ENCODE measurements around the gene REC8. TPM values are rescaled to one million over a fixed set of nuclear protein-coding genes. Genes with fewer than 3 reads are reported as not detected.
"Not testable (repeated sequence)": the region's sequence is repeated elsewhere in the genome, so short reads cannot be mapped to it uniquely, and the experiment has no call there.

The REC8 gene
- total RNA-seq, 1 experiment from 2014 or later: 0.54 TPM

DNA sequence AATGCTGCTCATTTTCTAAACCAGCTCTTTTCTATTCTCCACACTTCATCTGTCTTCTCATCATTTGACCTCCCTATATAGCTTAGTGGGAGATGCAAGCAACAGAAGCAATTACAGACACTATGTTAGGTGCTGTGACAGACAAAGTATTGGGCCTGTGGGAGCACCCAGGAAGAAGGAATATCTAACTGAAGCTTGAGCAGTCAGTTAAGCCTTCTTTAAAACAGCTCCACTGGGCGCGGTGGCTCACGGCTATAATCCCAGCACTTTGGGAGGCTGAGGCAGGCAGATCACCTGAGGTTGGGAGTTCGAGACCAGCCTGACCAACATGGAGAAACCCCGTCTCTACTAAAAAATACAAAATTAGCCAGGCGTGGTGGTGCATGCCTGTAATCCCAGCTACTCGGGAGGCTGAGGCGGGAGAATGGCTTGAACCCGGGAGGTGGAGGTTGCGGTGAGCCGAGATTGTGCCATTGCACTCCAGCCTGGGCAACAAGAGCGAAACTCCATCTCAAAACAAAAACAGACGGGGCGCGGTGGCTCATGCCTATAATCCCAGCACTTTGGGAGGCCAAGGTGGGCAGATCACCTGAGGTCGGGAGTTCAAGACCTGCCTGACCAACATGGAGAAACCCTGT, 31.5 kb downstream of the REC8 start:
- DNase-seq (ENCODE audit: low spot score): not testable (repeated sequence)

DNA sequence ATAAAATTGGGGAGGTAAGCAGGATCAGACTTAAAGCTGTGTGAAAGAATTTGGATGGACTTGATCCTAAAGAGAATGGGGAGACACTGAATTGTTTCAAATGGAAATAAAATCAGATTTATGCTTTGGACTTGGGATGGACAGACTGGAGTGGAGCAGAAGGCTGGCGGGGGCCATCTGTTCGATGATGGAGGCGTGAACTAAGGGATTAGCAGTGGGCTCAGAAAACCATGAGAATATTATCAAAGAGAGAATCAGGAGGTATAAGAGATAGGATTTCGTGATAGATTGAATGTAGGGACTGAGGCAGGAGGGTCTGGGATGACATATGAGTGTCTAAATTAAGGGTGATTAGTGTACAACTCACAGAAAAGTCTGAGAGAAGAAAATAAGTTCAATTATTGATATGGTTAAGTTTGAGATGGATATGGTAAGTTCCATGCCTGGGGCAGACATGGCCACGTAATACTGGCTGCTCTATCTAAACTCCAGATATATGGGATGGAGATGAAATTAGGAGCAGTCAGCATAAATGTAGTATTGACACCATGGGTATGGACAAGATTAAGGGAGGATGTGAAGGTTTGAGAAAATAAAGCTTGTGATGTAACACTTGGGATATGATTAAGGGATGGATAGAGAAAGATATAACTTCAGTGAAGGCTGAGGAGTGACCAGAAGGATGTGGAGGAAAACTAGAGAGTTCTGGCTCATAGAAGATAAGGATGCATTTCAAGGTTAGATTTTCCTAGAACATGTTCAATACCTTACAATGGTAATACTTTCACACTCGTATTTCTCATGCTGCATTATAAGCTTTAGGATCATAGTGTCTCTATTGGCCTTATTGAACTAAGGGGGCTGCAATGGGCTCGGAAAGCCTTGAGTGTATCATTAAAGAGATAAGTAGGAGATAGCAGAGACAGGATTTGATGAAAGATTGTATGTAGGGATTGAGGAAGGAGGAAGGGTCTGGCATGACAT, 32.6 kb downstream of the REC8 start:
- no peak for DNase-seq (ENCODE audit: low spot score)

DNA sequence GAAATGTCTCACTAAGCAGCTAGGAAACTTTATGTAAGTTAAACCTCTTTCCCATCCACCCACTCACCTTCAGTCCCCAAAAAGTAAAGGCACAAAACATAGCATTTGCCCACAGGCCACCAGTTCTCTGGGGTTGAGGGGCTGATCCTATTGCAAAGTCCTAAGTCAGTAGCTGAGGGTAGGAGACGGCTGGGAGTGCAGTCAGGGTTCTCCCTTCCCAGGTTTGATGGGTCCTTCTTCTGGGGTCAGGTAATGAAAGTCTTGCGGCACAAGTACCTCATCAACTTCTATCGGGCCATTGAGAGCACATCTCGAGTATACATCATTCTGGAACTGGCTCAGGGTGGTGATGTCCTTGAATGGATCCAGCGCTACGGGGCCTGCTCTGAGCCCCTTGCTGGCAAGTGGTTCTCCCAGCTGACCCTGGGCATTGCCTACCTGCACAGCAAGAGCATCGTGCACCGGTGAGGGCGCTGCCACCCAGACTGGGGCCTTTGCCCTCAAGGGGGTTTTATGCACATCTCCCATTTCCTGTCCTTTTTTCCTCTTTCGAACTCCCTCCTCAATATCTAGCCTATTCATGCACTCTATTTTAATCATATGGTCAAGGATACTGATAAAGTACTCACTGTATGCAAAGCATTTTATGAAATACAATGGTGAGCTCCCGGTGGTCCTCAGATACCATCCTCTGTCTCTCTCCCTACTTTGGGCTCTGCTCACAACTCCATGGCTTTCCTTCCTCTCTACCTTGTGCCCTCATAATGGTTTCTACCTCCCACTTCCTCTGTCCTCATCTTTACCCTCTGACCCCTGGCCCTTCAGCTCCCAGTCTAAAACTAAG, 34.6 kb downstream of the REC8 start:
- DNase-seq (ENCODE audit: low spot score): no peak

DNA sequence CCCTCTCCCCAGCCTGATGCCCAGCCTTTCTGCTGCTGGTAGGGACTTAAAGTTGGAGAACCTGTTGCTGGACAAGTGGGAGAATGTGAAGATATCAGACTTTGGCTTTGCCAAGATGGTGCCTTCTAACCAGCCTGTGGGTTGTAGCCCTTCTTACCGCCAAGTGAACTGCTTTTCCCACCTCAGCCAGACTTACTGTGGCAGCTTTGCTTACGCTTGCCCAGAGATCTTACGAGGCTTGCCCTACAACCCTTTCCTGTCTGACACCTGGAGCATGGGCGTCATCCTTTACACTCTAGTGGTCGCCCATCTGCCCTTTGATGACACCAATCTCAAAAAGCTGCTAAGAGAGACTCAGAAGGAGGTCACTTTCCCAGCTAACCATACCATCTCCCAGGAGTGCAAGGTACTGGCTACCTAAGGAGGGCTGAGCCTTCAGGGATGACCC, 35.2 kb downstream of the REC8 start:
- DNase-seq (ENCODE audit: low spot score): no peak

DNA sequence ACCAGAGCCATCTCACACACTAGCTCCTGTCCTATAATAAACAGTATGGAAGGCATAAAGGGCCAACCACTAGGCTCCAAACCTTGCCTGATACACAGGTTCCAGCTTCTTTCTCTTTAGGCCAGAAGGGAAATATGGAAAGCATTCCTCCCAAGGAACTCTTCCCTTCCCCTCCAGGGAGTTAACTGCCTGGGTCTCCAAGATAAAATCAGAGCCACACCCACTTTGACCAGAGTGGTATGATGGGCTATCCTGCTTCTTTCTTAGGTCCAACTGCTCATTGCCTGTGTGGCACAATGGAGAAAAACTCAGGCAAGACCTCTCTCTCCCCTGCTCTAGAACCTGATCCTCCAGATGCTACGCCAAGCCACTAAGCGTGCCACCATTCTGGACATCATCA, 35.7 kb downstream of the REC8 start:
- no peak for DNase-seq (ENCODE audit: low spot score)

DNA sequence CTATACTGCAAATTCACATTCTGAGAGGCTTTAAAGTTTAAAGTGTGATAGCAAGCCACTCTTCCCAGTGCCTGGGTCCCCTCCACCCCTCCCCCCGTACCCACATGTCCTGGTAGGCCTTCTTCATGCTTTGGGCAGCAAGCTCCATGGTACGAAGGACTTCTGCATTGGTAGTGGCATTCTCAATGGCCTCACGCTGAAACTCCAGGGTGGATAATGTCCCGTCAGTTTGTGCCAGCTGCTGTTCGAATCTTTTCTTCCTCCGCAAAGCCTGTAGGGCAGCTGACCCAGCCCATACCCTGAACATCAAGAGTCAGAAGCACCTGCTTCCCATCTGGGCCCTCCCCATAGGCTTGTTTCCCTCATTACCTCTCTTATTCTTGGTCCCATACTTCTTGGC, 39.4 kb downstream of the REC8 start:
- no peak for DNase-seq (ENCODE audit: low spot score)

DNA sequence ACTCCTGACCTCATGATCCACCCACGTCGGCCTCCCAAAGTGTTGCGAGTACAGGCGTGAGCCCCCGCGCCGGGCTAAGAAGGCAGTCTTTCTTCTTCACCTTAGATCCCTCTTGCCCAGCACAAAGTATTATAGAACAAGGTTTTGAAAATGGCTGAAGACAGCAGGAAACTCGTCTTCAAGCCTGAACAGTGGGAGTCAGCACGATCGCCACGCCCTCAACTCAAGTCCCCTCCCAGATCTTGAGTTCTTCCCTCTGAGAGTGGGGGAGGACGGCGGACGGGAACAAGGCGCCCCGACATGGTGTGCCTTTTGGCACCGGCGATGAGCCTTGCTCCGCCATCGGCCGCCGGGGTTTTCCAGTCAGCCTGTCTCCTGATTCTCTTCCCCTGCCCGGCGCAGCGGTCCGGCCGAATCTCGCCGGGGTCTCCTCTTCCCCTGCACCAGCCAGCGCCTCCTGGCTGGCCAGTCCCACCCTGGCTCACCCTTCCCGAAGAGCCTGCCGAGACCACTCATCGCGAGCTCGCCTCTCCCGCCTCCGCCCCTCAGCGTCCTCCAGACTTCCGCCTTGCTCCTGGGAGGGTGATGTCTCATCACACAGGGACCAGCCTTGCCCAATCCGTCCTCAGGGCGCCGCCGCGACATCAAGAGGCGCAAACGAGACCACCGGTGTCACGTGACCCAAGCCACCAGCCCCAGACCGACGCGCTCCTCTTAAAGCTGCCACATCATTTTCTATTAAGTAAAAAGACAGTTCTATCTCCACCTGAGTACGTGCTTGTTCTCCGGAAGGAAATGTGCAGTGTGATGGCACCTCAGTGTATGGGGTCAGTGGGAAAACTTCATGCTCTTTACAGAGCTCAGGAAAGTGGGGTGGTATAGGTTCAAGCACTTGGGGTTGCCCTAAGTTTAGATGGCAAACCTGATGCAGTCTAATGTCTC, 41.3 kb downstream of the REC8 start, which contains the start of gene CHMP4A:
Gene CHMP4A (minus strand): TSS at position 565 of the 942 bp plus-strand sequence. CDS start 49 bp downstream, at position 516.
- DNase-seq (ENCODE audit: low spot score): peak; percentile 99

DNA sequence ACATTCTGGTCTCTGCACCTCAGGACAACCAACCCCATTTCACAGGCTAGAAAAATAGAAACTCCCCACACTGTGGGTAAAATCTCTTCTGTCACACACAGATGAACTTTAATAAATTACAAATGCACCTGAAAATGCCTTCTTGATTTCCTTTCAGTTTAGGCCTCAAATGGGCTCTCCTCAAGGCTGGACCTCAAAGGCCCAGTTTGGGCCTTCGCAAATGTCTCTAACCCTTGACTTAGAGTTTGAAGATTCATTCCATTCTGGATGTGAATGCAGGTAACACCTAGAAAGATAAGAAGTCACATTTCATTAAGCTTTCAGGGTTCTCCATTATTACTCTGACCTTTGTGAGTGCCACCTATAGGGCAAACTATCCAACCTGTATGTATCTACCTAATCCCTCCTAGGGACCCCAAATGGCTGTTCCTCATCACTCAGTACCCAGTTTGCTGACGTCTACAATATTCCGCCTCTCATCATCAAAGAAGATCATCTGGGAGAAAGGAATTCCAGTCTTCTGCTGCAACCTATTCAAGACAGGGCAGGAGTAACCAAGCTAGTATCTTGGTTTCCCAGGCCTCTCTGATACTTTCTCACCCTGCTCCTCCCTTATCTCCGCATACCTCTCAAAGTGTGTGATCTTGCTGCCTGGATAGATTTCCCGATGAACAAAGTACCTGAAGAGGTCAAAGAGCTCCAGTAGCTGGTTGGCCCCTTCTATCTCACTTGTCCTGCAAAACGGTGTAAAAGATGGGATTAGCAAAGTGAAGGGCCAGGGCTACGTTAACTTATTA, 42.2 kb downstream of the REC8 start:
- no peak for DNase-seq (ENCODE audit: low spot score)

DNA sequence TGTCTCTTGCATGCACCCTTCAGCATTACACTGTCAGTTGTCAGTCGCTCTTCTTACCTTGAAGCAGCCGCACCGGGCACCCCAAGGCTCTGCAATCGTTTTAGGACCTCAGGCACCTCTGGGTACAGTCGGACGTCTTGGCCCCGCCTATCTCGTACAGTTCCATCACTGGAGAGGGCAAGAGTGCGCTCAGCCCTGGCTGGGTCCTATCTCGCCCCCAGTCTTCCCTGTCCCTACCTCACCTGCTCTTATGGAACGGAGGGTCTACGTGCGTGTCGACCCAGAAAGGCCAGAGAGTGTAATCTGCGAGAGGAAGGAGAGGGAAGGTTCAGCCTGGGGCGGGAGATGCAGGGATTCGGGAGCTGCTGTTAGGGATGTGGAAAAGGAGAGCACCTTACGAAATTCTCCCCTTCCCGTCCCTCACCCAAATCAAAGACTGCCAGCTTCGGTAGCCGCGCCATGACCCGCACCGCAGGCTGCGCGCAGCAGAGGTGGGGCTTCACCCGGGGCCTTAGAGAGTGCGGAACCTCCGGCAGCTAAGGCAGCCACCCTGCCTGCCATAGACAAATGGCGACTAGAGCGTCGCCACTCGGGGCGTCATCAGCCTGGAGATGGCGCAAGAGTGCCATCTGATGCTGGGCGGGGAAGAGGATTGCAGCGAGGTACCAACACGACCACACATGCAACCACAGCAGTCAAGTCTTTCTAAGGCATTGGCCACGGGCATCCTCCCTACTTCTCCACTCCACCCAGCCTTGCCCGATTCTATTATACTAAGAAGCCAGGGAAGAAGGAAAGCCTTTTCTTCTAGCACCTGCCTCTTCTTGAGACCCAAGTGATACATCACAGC, 43.8 kb downstream of the REC8 start, which contains the start of gene MDP1:
Gene MDP1 (minus strand): TSS at position 572 of the 850 bp plus-strand sequence. CDS start 111 bp downstream, at position 461.
- peak; percentile 89 for DNase-seq (ENCODE audit: low spot score)

DNA sequence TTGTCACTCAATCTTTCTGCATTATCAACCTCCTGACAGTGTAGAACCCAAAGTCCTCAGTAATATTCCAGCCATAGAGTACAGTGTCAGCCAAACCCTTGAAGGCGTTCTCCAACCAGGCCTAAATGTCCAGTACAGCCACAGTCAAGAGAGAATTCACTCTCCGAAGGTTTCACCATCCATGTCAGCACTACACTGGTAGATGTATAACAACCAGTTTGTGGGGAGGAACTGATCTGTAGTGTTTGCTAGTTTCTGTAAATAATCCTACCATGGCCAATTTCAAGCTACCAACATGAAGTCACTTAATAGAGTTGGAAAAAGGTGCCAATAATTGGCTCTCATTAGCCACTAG, 44.4 kb downstream of the REC8 start:
- DNase-seq (ENCODE audit: low spot score): no peak

DNA sequence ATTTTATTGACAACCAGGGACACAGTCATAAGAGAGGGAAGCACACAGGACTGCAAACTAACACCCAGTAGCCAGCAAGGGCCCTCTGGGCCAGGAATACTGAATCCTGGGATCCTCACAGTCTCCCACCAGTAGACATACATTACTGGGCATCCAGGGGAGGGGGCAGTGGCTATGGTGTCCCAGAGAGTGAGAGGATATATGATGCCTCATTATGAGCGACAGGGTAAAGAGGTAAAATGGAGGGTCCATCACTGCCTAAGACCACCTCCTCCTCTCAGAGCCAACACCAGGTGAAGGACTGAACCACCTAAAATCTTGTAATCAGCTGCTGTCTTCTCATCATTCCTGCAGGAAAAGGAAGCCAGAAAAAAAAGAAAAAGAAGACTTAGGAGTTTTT, 45.0 kb downstream of the REC8 start:
- not testable (repeated sequence) for DNase-seq (ENCODE audit: low spot score)

DNA sequence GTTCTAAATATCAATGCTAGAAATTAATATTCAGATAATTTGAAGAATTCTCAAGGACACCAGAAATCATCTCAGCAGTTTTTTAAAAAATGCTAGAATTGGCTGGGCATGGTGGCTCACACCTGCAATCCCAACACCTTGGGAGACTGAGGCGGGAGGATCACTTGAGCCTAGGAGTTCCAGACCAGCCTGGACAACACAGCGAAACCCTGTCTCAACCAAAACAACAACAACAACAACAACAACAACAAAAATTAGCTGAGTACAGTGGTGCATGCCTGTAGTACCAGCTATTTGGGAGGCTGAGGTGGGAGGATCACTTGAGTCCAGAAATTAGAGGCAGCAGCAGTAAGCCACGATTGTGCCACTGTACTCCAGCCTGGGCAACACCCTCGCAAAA, 47.2 kb downstream of the REC8 start:
- no peak for DNase-seq (ENCODE audit: low spot score)

DNA sequence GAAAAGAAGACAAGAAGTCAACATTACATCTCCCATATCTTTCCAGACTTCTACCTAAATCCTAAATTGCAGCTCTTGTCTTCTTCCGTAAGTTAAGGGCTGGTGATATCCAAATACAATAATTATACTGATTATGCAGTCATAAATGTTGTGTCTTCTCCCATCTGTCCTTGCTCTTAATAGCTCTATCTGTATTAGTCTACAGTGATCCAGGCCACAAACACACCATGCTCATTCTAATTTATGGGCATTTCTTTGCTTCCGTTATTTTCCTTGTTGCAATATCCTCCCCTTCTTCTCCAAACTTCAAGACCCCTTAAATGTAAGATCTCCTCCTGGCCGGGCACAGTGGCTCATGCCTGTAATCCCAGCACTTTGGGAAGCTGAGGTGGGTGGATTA, 47.6 kb downstream of the REC8 start:
- DNase-seq (ENCODE audit: low spot score): no peak

DNA sequence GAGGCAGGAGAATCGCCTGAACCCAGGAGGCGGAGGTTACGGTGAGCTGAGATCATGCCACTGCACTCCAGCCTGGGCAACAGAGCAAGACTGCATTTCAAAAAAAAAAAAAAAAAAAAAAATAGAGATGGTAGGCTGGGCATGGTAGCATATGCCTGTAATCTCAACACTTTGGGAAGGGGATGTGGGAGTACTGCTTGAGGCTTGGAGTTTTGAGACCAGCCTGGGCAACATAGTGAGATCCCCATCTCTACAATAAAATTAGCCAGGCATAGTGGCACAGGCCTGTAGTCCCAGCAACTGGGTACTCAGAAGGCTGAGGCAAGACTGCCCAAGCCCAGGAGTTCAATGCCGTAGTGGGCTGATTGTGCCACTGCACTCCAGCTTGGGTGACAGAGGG, 51.1 kb downstream of the REC8 start:
- not testable (repeated sequence) for DNase-seq (ENCODE audit: low spot score)

DNA sequence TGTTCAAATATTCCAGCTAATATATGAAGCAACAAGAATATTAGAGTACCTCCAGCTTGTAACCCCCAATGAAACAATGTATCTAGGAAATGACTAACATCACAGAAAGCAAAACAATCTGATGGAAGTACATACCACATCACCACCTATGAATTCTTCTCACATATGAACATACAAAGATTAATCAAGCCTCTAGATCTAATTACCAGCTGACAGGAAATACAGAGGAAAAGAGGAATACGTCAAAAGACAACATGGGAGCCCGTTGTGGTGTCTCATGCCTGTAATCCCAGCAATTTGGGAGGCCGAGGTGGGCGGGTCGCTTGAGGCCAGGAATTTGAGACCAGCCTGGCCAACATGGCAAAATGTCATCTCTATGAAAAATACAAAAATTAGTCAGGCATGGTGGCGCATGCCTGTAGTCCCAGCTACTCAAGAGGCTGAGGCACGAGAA, 52.8 kb downstream of the REC8 start:
- no peak for DNase-seq (ENCODE audit: low spot score)

DNA sequence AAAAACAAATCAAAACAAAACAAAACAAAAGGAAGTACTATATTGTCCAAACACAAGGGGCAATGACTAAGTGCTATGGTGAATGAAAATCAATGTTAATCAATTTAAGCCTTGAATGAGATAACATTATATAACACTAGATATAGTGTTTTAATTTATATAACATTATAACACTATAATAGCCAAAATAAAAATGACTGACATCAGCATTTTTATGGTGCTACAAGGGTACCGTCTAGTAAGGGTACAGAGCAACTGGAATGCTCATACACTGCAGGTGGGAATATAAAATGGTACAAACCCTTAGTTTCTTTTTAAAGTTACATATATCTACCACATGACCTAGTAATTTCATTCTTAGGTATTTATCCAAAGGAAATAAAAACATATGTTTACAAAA, 54.6 kb downstream of the REC8 start:
- DNase-seq (ENCODE audit: low spot score): no peak

DNA sequence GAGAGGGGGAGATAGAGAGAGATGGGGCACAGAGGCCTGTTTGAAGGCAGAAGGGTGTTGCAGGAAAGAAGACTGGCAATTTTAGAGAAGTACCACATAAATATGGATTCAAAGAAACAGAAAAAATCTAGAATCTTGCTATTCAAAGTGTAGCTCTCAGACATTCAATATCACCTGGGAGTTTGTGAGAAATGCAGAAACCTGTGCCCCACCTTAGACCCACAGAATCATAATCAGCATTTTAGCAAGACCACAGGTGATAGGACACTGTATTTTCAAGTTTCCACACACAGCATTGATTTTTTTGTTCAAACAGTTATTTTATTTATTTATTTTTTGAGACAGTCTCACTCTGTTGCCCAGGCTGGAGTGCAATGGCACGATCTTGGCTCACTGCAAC, 57.0 kb downstream of the REC8 start:
- no peak for DNase-seq (ENCODE audit: low spot score)
